Nephron progenitor cell (in vitro differentiated cells): ENCODE results near the gene STK17A.
"Not testable (repeated sequence)": the region's sequence is repeated elsewhere in the genome, so short reads cannot be mapped to it uniquely, and the experiment has no call there.

Experiments used
- DNase-seq: peaks from one replicate; pipeline ENCODE4 v3.0.0; 2021
- H3K27ac Mint-ChIP-seq: 2 replicates; pipeline ENCODE4 v1.8.0; 2021; ENCODE audit warnings: mild to moderate bottlenecking, moderate library complexity, mixed read lengths
- H3K27me3 Mint-ChIP-seq: 2 replicates; pipeline ENCODE4 v1.8.0; 2021; ENCODE audit warnings: mild to moderate bottlenecking, low read depth, mixed read lengths; ENCODE audit not compliant: poor library complexity
- H3K36me3 Mint-ChIP-seq: 2 replicates; pipeline ENCODE4 v1.8.0; 2021; ENCODE audit warnings: low read depth, mixed read lengths
- H3K4me1 Mint-ChIP-seq: 2 replicates; pipeline ENCODE4 v1.8.0; 2021; ENCODE audit warnings: mixed read lengths
- H3K4me3 Mint-ChIP-seq: 2 replicates; pipeline ENCODE4 v1.8.0; 2021; ENCODE audit warnings: mild to moderate bottlenecking, moderate library complexity, mixed read lengths
- H3K9me3 Mint-ChIP-seq: 2 replicates; pipeline ENCODE4 v1.8.0; 2021; ENCODE audit warnings: mild to moderate bottlenecking, moderate library complexity, mixed read lengths
- CTCF ChIP-seq: fragments of 200-600 bp; sonication (generic); IDR thresholded peaks from 2 replicates; pipeline ENCODE4 v1.5.0; 2021; ENCODE audit warnings: antibody characterized with exemption

Gene STK17A

GRCh38 chr7:43621729-43622448, 39.0 kb downstream of the STK17A start:
- no peaks in the 10 kb centered on the region for H3K4me1 Mint-ChIP-seq
- TF ChIP-seq CTCF = no peak
- H3K4me3 Mint-ChIP-seq = no peak overlapping the region
- peaks cover 4% of the 10 kb centered on the region for H3K27me3 Mint-ChIP-seq
- DNase-seq = no peak
- no peaks in the 10 kb centered on the region for H3K9me3 Mint-ChIP-seq
- peaks cover 28% of the 10 kb centered on the region for H3K36me3 Mint-ChIP-seq
- no peak overlapping the region for H3K27ac Mint-ChIP-seq

GRCh38 chr7:43624156-43624555, 41.2 kb downstream of the STK17A start:
- no peak for DNase-seq
- Mint-ChIP-seq H3K36me3 (peaks cover 45% of the 10 kb centered on the region), H3K27ac (no peak overlapping the region), H3K27me3 (peaks cover 4% of the 10 kb centered on the region), H3K4me3 (no peak overlapping the region), H3K4me1 (no peaks in the 10 kb centered on the region), H3K9me3 (no peaks in the 10 kb centered on the region)
- no peak for TF ChIP-seq CTCF

- Mint-ChIP-seq H3K4me3 (no peak overlapping the region), H3K4me1 (peaks cover under 1% of the 10 kb centered on the region), H3K27me3 (peaks cover 4% of the 10 kb centered on the region), H3K36me3 (peaks cover 53% of the 10 kb centered on the region), H3K27ac (no peak overlapping the region), H3K9me3 (no peaks in the 10 kb centered on the region)
- no peak for DNase-seq
- TF ChIP-seq CTCF = no peak
Measured at GRCh38 chr7:43625453-43625852, 42.5 kb downstream of the STK17A start.

- Mint-ChIP-seq H3K27ac (no peak overlapping the region), H3K4me1 (peaks cover 5% of the 10 kb centered on the region), H3K36me3 (peaks cover 54% of the 10 kb centered on the region), H3K4me3 (no peak overlapping the region), H3K9me3 (no peaks in the 10 kb centered on the region), H3K27me3 (peaks cover 4% of the 10 kb centered on the region)
- no peak for DNase-seq
- TF ChIP-seq CTCF = no peak
Measured at GRCh38 chr7:43625980-43626379, 43.1 kb downstream of the STK17A start.

GRCh38 chr7:43626695-43627094, 43.8 kb downstream of the STK17A start:
- peak overlapping the region; percentile 21 for H3K27ac Mint-ChIP-seq
- TF ChIP-seq CTCF = no peak
- peaks cover 61% of the 10 kb centered on the region for H3K36me3 Mint-ChIP-seq
- peaks cover 4% of the 10 kb centered on the region for H3K27me3 Mint-ChIP-seq
- peaks cover 5% of the 10 kb centered on the region for H3K4me1 Mint-ChIP-seq
- no peaks in the 10 kb centered on the region for H3K9me3 Mint-ChIP-seq
- no peak overlapping the region for H3K4me3 Mint-ChIP-seq
- no peak for DNase-seq

- peaks cover 71% of the 10 kb centered on the region for H3K36me3 Mint-ChIP-seq
- H3K27ac Mint-ChIP-seq, DNase-seq, H3K9me3 Mint-ChIP-seq, H3K27me3 Mint-ChIP-seq, H3K4me1 Mint-ChIP-seq, H3K4me3 Mint-ChIP-seq: not testable (repeated sequence)
Measured at GRCh38 chr7:43627798-43628197, 44.9 kb downstream of the STK17A start.
